HCT116 (cell line): Measurements from ENCODE around the gene FAM185A. TPM values are rescaled to one million over a fixed set of nuclear protein-coding genes. Genes with fewer than 3 reads are reported as not detected.

Experiments used
- ATAC-seq: fragments of 200-7000 bp; cut with Tn5 transposase; 2 replicates; pipeline ENCODE4 v1.9.1; 2020; ENCODE audit warnings: mild to moderate bottlenecking, moderate library complexity
- BruUV-seq: library from RNA; stranded (reverse); fragments of 400-500 nt; replicated peaks from 2 replicates; lab custom pipeline; 2021; lab: Mats Ljungman, UMichigan
- CTCF ChIA-PET: fragments of 300-600 bp; sonication (Branson Sonifier 250); formaldehyde crosslinking; loops from one replicate; lab custom pipeline; 2021; ENCODE audit warnings: antibody characterized with exemption; lab: Charles Lee
- POLR2A ChIA-PET: fragments of 300-600, 350-600 bp; sonication (Branson Sonifier 250); formaldehyde crosslinking; loops from one replicate; lab custom pipeline; 2021; ENCODE audit warnings: antibody characterized with exemption; lab: Charles Lee
- RAD21 ChIA-PET, 2 experiments: fragments of 300-600 bp; sonication (Branson Sonifier 250); formaldehyde crosslinking; loops; one replicate each; lab custom pipeline; 2023; ENCODE audit warnings: low total read pairs in 2 of 2; ENCODE audit not compliant: uncharacterized antibody in 2 of 2, unreplicated experiment in 2 of 2, low non-redundant PET in 1 of 2; lab: Charles Lee
- DNase-seq: peaks from one replicate; pipeline ENCODE4 v3.0.0-alpha.2; 2010; ENCODE audit warnings: low read depth, low spot score
- H2AFZ ChIP-seq: fragments of 200-600 bp; shearing (Covaris generic), sonication (generic); 2 replicates; pipeline ENCODE4 v1.6.1; 2017; ENCODE audit warnings: low read depth, mixed run types, mixed read lengths, antibody characterized with exemption, low read length; ENCODE audit not compliant: poor library complexity, severe bottlenecking
- H3K27ac ChIP-seq: 2 replicates; pipeline ENCODE4 v1.5.1; 2012; ENCODE audit warnings: low read depth, low read length
- H3K27me3 ChIP-seq: fragments of 200-600 bp; sonication (generic); 2 replicates; pipeline ENCODE4 v1.6.1; 2016; ENCODE audit warnings: mixed run types, low read length, mixed read lengths; ENCODE audit not compliant: insufficient read depth
- H3K36me3 ChIP-seq, 2 experiments: fragments of 200-500 bp in 1 of 2; fragments of 200-600 bp in 1 of 2; sonication (Bioruptor generic) in 1 of 2; sonication (generic) in 1 of 2; 2 replicates each; pipeline versions ENCODE4 v1.5.1 to v1.6.1; 2014 to 2016; ENCODE audit warnings: low read length in 2 of 2, inconsistent platforms in 1 of 2, mixed read lengths in 1 of 2, mixed run types in 1 of 2; ENCODE audit not compliant: insufficient read depth in 2 of 2, control insufficient read depth in 1 of 2
- H3K4me1 ChIP-seq, 2 experiments: fragments of 200-600 bp in 1 of 2; sonication (generic) in 1 of 2; 2 replicates each; pipeline versions ENCODE4 v1.5.1 to v1.6.1; 2012 to 2017; ENCODE audit warnings: low read length in 2 of 2, inconsistent platforms in 1 of 2, mild to moderate bottlenecking in 1 of 2, mixed read lengths in 1 of 2, mixed run types in 1 of 2, moderate library complexity in 1 of 2; ENCODE audit not compliant: insufficient read depth in 2 of 2, control insufficient read depth in 1 of 2
- H3K4me2 ChIP-seq: fragments of 200-600 bp; sonication (generic); 2 replicates; pipeline ENCODE4 v1.6.1; 2017; ENCODE audit warnings: mixed run types, low read length, mixed read lengths
- H3K4me3 ChIP-seq, 2 experiments: fragments of 200-600 bp in 1 of 2; sonication (generic) in 1 of 2; replicated peaks in 1 of 2; 2 replicates each; pipeline ENCODE4 v1.5.1; 2011 to 2016; ENCODE audit warnings: low read length in 2 of 2, control low read depth in 1 of 2, low read depth in 1 of 2, mild to moderate bottlenecking in 1 of 2, mixed read lengths in 1 of 2, mixed run types in 1 of 2
- H3K79me2 ChIP-seq: fragments of 200-600 bp; sonication (generic); 2 replicates; pipeline ENCODE4 v1.6.1; 2017; ENCODE audit warnings: mild to moderate bottlenecking, mixed run types, low read length, moderate library complexity, mixed read lengths; ENCODE audit not compliant: insufficient read depth
- H3K9ac ChIP-seq: fragments of 200-600 bp; sonication (generic); 2 replicates; pipeline ENCODE4 v1.6.1; 2016; ENCODE audit warnings: low read length, mixed read lengths
- H3K9me2 ChIP-seq: fragments of 200-600 bp; sonication (generic), shearing (Covaris generic); 2 replicates; pipeline ENCODE4 v1.6.1; 2017; ENCODE audit warnings: mixed run types, mild to moderate bottlenecking, moderate library complexity; ENCODE audit not compliant: insufficient read depth
- H3K9me3 ChIP-seq, 2 experiments: fragments of 200-500 bp in 1 of 2; fragments of 200-600 bp in 1 of 2; sonication (Bioruptor generic) in 1 of 2; sonication (generic) in 1 of 2; 2 replicates each; pipeline ENCODE4 v1.6.1; 2014 to 2017; ENCODE audit warnings: low read length in 2 of 2, mixed read lengths in 2 of 2, inconsistent platforms in 1 of 2, low read depth in 1 of 2, mild to moderate bottlenecking in 1 of 2, mixed run types in 1 of 2, moderate library complexity in 1 of 2; ENCODE audit not compliant: control insufficient read depth in 1 of 2, insufficient read depth in 1 of 2
- H4K20me1 ChIP-seq: fragments of 200-600 bp; sonication (generic), shearing (Covaris generic); 2 replicates; pipeline ENCODE4 v1.6.1; 2017; ENCODE audit warnings: mixed run types, mild to moderate bottlenecking, moderate library complexity; ENCODE audit not compliant: insufficient read depth
- CTCF ChIP-seq, 3 experiments: fragments of 200-600 bp in 1 of 3; sonication (generic) in 1 of 3; IDR thresholded peaks in 2 of 3; conservative IDR thresholded peaks in 1 of 3; 2 replicates each; pipeline ENCODE4 v1.5.1; 2012 to 2017; ENCODE audit warnings: low read depth in 2 of 3, low read length in 2 of 3, antibody characterized with exemption in 1 of 3, borderline replicate concordance in 1 of 3, control low read depth in 1 of 3, mild to moderate bottlenecking in 1 of 3, mixed read lengths in 1 of 3, mixed run types in 1 of 3, moderate library complexity in 1 of 3; ENCODE audit not compliant: insufficient read depth in 1 of 3
- FOSL1 ChIP-seq: IDR thresholded peaks from 2 replicates; pipeline ENCODE4 v1.6.1; 2012; ENCODE audit warnings: low read depth
- TCF7L2 ChIP-seq: IDR thresholded peaks from 2 replicates; pipeline ENCODE4 v1.7.0; 2011; ENCODE audit warnings: borderline replicate concordance, inconsistent platforms; ENCODE audit not compliant: insufficient read depth, insufficient read length; ENCODE audit errors: extremely low read depth
- intact Hi-C: fragments of 100-400 bp; cut with micrococcal nuclease; formaldehyde crosslinking; loops from 2 replicates; pipeline ENCODE4 v1.10.0; 2022
- total RNA-seq: library from RNA; stranded (reverse); gene quantifications from one replicate; pipeline ENCODE4 v1.2.1, GENCODE V29; 2021; ENCODE audit not compliant: unreplicated experiment

The FAM185A gene
- total RNA-seq, 1 experiment from 2014 or later = 8.0 TPM

GRCh38 chr7:102856036-102856435 lies 107.2 kb downstream of the FAM185A start:
- no peak for ATAC-seq
- no peak for DNase-seq
- Histone ChIP-seq H2AFZ (no peak overlapping the region), H3K9me2 (no peaks in the 10 kb centered on the region), H3K4me3 (no peak overlapping the region), H3K36me3 (no peaks in the 10 kb centered on the region), H4K20me1 (no peaks in the 10 kb centered on the region), H3K27me3 (no peaks in the 10 kb centered on the region), H3K9me3 (no peaks in the 10 kb centered on the region), H3K27ac (no peak overlapping the region), H3K9ac (no peak overlapping the region), H3K4me2 (no peak overlapping the region), H3K4me1 (no peaks in the 10 kb centered on the region)
- RAD21 ChIA-PET = no interaction called here
- POLR2A ChIA-PET = no interaction called here
- CTCF ChIA-PET = interaction anchor here (1.0 kb wide), 1 partner anchor 206 kb away, joined by 4 read pairs; no protein-coding TSS in a partner anchor
- intact Hi-C loops = no loop called here
- BruUV-seq = no TSS peak
- TF ChIP-seq CTCF (IDR thresholded peaks at IDR 0.05 in 2 of 3, conservative IDR thresholded peaks at IDR 0.05 in 1 of 3; ENCODE audit: borderline replicate concordance in 1 of 3, insufficient read depth in 1 of 3, low read depth in 2 of 3, low read length in 2 of 3) (no peak), FOSL1 (no peak), TCF7L2 (no peak)
- TF ChIP-seq, all 23 proteins: peak for 0
- no peaks in the 10 kb centered on the region for H3K79me2 ChIP-seq

Other genes starting within 250 kb of the FAM185A start
- 6.0 TPM for gene RASA4B, start 231.2 kb upstream of the FAM185A start, total RNA-seq
- gene UPK3BL2, start 205.3 kb upstream of the FAM185A start, total RNA-seq = 7.0 TPM
- gene SPDYE2, start 197.8 kb upstream of the FAM185A start, total RNA-seq = not detected
- 14.0 TPM for gene POLR2J3, start 176.4 kb upstream of the FAM185A start, total RNA-seq
- 18.3 TPM for gene RASA4, start 132.2 kb upstream of the FAM185A start, total RNA-seq
- 7.1 TPM for gene UPK3BL1, start 106.2 kb upstream of the FAM185A start, total RNA-seq
- gene SPDYE2B, start 98.7 kb upstream of the FAM185A start, total RNA-seq = not detected
- 6.2 TPM for gene POLR2J2, start 77.3 kb upstream of the FAM185A start, total RNA-seq
- 0.47 TPM for gene LRRC17, start 164.0 kb downstream of the FAM185A start, total RNA-seq